Naive thymus-derived CD4-positive, alpha-beta T cell (primary cell): ENCODE data around the gene CRABP2. TPM values are rescaled to one million over a fixed set of nuclear protein-coding genes. Genes with fewer than 3 reads are reported as not detected.

ENCODE experiments used
- ATAC-seq: fragments of 150-1000 bp; cut with Tn5 transposase; 2 replicates; pipeline ENCODE4 v1.10.0; 2021; ENCODE audit warnings: mild to moderate bottlenecking, moderate library complexity
- CTCF ChIA-PET: fragments of 350-600 bp; sonication (Branson Sonifier 250); formaldehyde crosslinking; loops from one replicate; lab custom pipeline; 2021; ENCODE audit warnings: antibody characterized with exemption; lab: Charles Lee
- POLR2A ChIA-PET: fragments of 350-600 bp; sonication (Branson Sonifier 250); formaldehyde crosslinking; loops from one replicate; lab custom pipeline; 2021; ENCODE audit warnings: antibody characterized with exemption, inconsistent platforms; lab: Charles Lee
- DNase-seq, 9 donors: peaks; one replicate each; pipeline versions ENCODE4 v3.0.0 to v3.0.0-alpha.2; 2020 to 2022; ENCODE audit warnings: mixed read lengths in 1 of 9
- H3K27ac ChIP-seq: one replicate; pipeline ENCODE4 v1.7.0; 2013; ENCODE audit warnings: mild to moderate bottlenecking, low read depth, low read length, moderate library complexity
- H3K27me3 ChIP-seq, 2 donors: one replicate each; pipeline ENCODE4 v1.7.0; 2013; ENCODE audit warnings: low read length in 2 of 2, mild to moderate bottlenecking in 2 of 2, moderate library complexity in 2 of 2; ENCODE audit not compliant: control insufficient read depth in 2 of 2, insufficient read depth in 2 of 2
- H3K36me3 ChIP-seq, 3 experiments: 1 replicate in 2 of 3; 2 replicates in 1 of 3; pipeline ENCODE4 v1.7.0; 2013; ENCODE audit warnings: low read length in 3 of 3, mild to moderate bottlenecking in 3 of 3, moderate library complexity in 1 of 3; ENCODE audit not compliant: insufficient read depth in 3 of 3, control insufficient read depth in 2 of 3
- H3K4me1 ChIP-seq, 2 donors: one replicate each; pipeline ENCODE4 v1.7.0; 2013; ENCODE audit warnings: low read length in 2 of 2, mild to moderate bottlenecking in 2 of 2, moderate library complexity in 1 of 2; ENCODE audit not compliant: control insufficient read depth in 2 of 2, insufficient read depth in 2 of 2
- H3K4me3 ChIP-seq: 2 replicates; pipeline ENCODE4 v1.7.0; 2013; ENCODE audit warnings: mild to moderate bottlenecking, low read length
- H3K9me3 ChIP-seq, 3 experiments: 1 replicate in 2 of 3; 2 replicates in 1 of 3; pipeline ENCODE4 v1.7.0; 2013; ENCODE audit warnings: low read length in 3 of 3; ENCODE audit not compliant: control insufficient read depth in 2 of 3
- H3K27ac Mint-ChIP-seq, 9 donors: one replicate each; pipeline ENCODE4 v1.8.0; 2020 to 2022; ENCODE audit warnings: mixed read lengths in 9 of 9, mild to moderate bottlenecking in 8 of 9, moderate library complexity in 5 of 9, inconsistent platforms in 2 of 9
- H3K27me3 Mint-ChIP-seq, 5 donors: one replicate each; pipeline ENCODE4 v1.8.0; 2021 to 2022; ENCODE audit warnings: mixed read lengths in 5 of 5, mild to moderate bottlenecking in 1 of 5
- H3K36me3 Mint-ChIP-seq, 5 donors: one replicate each; pipeline ENCODE4 v1.8.0; 2020 to 2022; ENCODE audit warnings: mixed read lengths in 5 of 5, mild to moderate bottlenecking in 3 of 5, inconsistent platforms in 1 of 5
- H3K4me1 Mint-ChIP-seq, 7 donors: one replicate each; pipeline ENCODE4 v1.8.0; 2020 to 2022; ENCODE audit warnings: mixed read lengths in 7 of 7, mild to moderate bottlenecking in 3 of 7, inconsistent platforms in 1 of 7
- H3K4me3 Mint-ChIP-seq, 10 donors: one replicate each; pipeline ENCODE4 v1.8.0; 2020 to 2022; ENCODE audit warnings: mild to moderate bottlenecking in 10 of 10, mixed read lengths in 10 of 10, moderate library complexity in 6 of 10, inconsistent platforms in 2 of 10
- H3K9me3 Mint-ChIP-seq, 11 donors: one replicate each; pipeline ENCODE4 v1.8.0; 2020 to 2022; ENCODE audit warnings: mixed read lengths in 11 of 11, mild to moderate bottlenecking in 4 of 11, inconsistent platforms in 1 of 11, moderate library complexity in 1 of 11
- intact Hi-C, 2 donors: fragments of 100-400 bp; cut with micrococcal nuclease; formaldehyde crosslinking; loops; one replicate each; pipeline ENCODE4 v1.15.1; 2023
- polyA plus RNA-seq, 2 donors: library from polyadenylated mRNA; unstranded; fragments of 300-500 nt; fragmentation: Illumina TruSeq; gene quantifications; one replicate each; pipeline ENCODE4 v1.2.3, GENCODE V29; 2021
- total RNA-seq, 6 experiments: library from RNA in 5 of 6; stranded (reverse) in 5 of 6; gene quantifications; 1 replicate in 5 of 6; 2 replicates in 1 of 6; pipeline ENCODE4 v1.2.3 and lab custom pipeline; 2021 to 2026

The CRABP2 gene
- total and polyA plus RNA-seq, 7 experiments from 2014 or later: 0.38 to 2.5 (median 1.1) TPM

GRCh38 chr1:156709031-156709430 lies 3.6 kb upstream of the CRABP2 start:
- intact Hi-C loops: loop anchor here in 1 of 2 donors (5.0 kb wide), 1 partner anchor 82 kb away; no protein-coding TSS in a partner anchor
- POLR2A ChIA-PET: no interaction called here
- Mint-ChIP-seq H3K4me3 (no peak overlapping the region), H3K36me3 (no peaks in the 10 kb centered on the region), H3K4me1 (peaks cover 11 to 34% (median 21%) of the 10 kb centered on the region in 7 donors), H3K27me3 (peaks cover 5 to 30% (median 7%) of the 10 kb centered on the region in 5 donors), H3K9me3 (no peaks in the 10 kb centered on the region), H3K27ac (peak overlapping the region in 6 of 9 donors; percentile 1 to 85 (median 36))
- no peak for DNase-seq
- Histone ChIP-seq H3K4me3 (no peak overlapping the region), H3K27me3 (peaks cover 0 to 4% of the 10 kb centered on the region in 2 donors), H3K36me3 (no peaks in the 10 kb centered on the region), H3K4me1 (peaks cover 23 to 27% of the 10 kb centered on the region in 2 donors), H3K27ac (no peak overlapping the region), H3K9me3 (no peaks in the 10 kb centered on the region)
- CTCF ChIA-PET: interaction anchor here (0.8 to 11.9 kb wide), 2 partner anchors 17 to 20 kb away, joined by 3 to 93 read pairs; no protein-coding TSS in a partner anchor
- no peak for ATAC-seq

- POLR2A ChIA-PET: interaction anchor here (0.6 kb wide), 2 partner anchors 67 to 470 kb away, joined by 3 read pairs; no protein-coding TSS in a partner anchor
- Mint-ChIP-seq H3K36me3 (no peaks in the 10 kb centered on the region), H3K27me3 (peaks cover 8 to 38% (median 14%) of the 10 kb centered on the region in 5 donors), H3K27ac (peak overlapping the region in 7 of 9 donors; percentile 12 to 85 (median 39)), H3K9me3 (no peaks in the 10 kb centered on the region), H3K4me3 (peak overlapping the region in 1 of 10 donors; percentile 95), H3K4me1 (peaks cover 11 to 37% (median 21%) of the 10 kb centered on the region in 7 donors)
- peaks cover 3 to 4% of the 10 kb centered on the region in 2 donors for H3K27me3 ChIP-seq
- peaks cover 23 to 27% of the 10 kb centered on the region in 2 donors for H3K4me1 ChIP-seq
- no peak overlapping the region for H3K27ac ChIP-seq
- CTCF ChIA-PET: interaction anchor here (0.8 to 11.9 kb wide), 2 partner anchors 18 to 19 kb away, joined by 3 to 93 read pairs; no protein-coding TSS in a partner anchor
- ATAC-seq (no peak), DNase-seq (no peak)
- no peaks in the 10 kb centered on the region for H3K9me3 ChIP-seq
- intact Hi-C loops: loop anchor here in 1 of 2 donors (5.0 kb wide), 1 partner anchor 81 kb away; no protein-coding TSS in a partner anchor
- no peak overlapping the region for H3K4me3 ChIP-seq
- no peaks in the 10 kb centered on the region for H3K36me3 ChIP-seq
Observed at GRCh38 chr1:156708218-156708661, 2.9 kb upstream of the CRABP2 start.

DNA sequence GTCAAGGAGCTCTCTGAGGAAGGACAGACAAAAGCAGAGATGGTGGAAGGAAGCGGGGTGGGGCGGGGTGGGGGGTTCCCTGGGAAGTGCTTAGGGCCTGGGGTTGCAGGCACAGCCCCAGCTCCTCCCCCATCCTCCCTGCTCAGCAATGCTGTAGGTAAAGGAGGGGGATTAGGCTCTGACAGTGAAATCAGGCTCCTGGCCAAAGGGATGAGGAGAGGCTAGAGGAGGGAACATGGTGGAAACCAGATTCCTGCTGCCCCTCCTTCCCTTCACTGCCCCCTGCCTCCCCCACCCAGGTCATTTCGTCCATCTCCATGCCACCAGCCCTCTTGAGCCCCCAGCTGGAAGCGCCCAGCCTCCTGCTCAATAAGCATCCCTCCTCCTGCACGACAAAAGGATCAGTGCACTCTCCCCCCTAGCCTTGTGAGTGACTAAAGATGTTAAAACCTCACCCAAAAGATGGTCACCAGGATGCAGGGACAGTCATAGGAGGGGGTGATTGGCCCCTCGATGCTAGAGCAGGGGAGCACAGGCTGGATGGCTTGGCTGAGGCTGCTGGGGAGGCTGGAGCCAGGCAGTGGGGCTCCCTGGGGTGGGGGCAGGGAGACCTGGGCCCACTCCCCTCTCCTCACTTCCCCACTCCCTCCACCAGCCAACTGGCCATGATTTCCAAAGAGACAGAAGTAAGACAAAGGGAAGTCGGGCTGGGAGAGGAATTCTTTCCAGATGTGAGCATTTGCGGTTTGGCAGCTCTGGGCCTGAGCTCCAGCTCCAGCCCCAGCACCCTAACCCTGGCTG lies 2.2 kb upstream of the CRABP2 start:
- H3K4me3 ChIP-seq: no peak overlapping the region
- intact Hi-C loops: loop anchor here in 1 of 2 donors (2.0 to 5.0 kb wide), 2 partner anchors 19 to 80 kb away; no protein-coding TSS in a partner anchor
- H3K4me1 Mint-ChIP-seq: peaks cover 11 to 37% (median 21%) of the 10 kb centered on the region in 7 donors
- H3K27ac Mint-ChIP-seq: peak overlapping the region in 8 of 9 donors; percentile 41 to 94 (median 86)
- H3K4me1 ChIP-seq: peaks cover 23 to 27% of the 10 kb centered on the region in 2 donors
- ATAC-seq (no peak), DNase-seq (no peak)
- peak overlapping the region in 9 of 10 donors; percentile 73 to 95 (median 93) for H3K4me3 Mint-ChIP-seq
- ChIA-PET POLR2A (interaction anchor here (0.6 to 2.4 kb wide), 6 partner anchors 18 to 206 kb away, joined by 3 to 13 read pairs (median 5); partner anchors contain the start of gene ISG20L2), CTCF (interaction anchor here (1.0 to 11.9 kb wide), 8 partner anchors 8 to 34 kb away, joined by 3 to 93 read pairs (median 6); partner anchors contain the start of gene MRPL24)
- H3K27me3 Mint-ChIP-seq: peaks cover 8 to 41% (median 18%) of the 10 kb centered on the region in 5 donors
- H3K36me3 Mint-ChIP-seq: no peaks in the 10 kb centered on the region
- no peaks in the 10 kb centered on the region for H3K9me3 ChIP-seq
- H3K9me3 Mint-ChIP-seq: no peaks in the 10 kb centered on the region
- H3K27ac ChIP-seq: no peak overlapping the region
- no peaks in the 10 kb centered on the region for H3K36me3 ChIP-seq
- H3K27me3 ChIP-seq: peaks cover 3 to 4% of the 10 kb centered on the region in 2 donors

DNA sequence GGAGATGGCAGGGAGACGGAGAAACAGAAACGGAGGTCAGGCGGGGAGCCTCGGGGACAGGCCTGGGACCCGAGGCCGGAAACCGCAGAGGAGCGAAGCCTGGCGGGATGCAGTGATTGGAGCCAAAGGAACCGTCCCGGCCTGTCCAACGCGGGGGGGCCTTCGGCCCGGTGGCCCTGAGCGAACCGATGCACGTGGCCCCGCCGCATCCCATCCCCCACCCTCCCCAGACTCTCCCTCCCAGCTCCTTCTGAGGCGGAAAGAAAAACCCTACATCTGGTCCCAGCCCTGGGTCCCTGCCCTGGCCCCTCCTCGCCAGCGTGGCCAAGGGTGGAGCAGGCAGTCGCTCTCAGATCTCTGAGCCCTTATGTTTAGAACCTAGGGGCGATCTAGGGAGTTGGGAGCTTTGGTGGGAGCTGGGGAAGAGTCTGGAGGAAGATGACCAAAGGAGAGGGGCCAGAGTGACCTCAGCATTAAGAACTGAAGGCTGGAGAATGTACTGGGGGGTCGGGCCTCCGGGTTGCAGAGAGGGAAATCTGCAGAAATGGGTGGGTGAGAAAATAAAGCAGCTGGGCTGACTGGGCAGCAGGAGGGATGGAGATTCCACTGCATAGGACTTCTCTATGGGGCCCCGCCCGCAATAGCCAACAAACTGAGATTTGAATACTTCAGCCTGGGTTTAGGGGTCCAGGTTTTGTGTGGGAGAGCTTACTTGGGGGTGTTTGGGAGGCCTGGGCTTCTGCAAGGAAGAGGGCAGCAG lies 1.5 kb upstream of the CRABP2 start:
- Mint-ChIP-seq H3K4me1 (peaks cover 11 to 37% (median 21%) of the 10 kb centered on the region in 7 donors), H3K36me3 (no peaks in the 10 kb centered on the region), H3K27me3 (peaks cover 8 to 41% (median 18%) of the 10 kb centered on the region in 5 donors), H3K9me3 (no peaks in the 10 kb centered on the region), H3K4me3 (peak overlapping the region; percentile 88 to 95 (median 92)), H3K27ac (peak overlapping the region in 8 of 9 donors; percentile 85 to 94 (median 92))
- no peaks in the 10 kb centered on the region for H3K36me3 ChIP-seq
- CTCF ChIA-PET: interaction anchor here (0.5 to 11.9 kb wide), 12 partner anchors 9 to 99 kb away, joined by 3 to 93 read pairs (median 6); partner anchors contain the start of gene MRPL24
- POLR2A ChIA-PET: interaction anchor here (0.6 to 2.4 kb wide), 8 partner anchors 17 to 250 kb away, joined by 3 to 13 read pairs (median 6); partner anchors contain the start of genes ISG20L2, MRPL24 and NAXE
- no peaks in the 10 kb centered on the region for H3K9me3 ChIP-seq
- H3K4me3 ChIP-seq: peak overlapping the region; percentile 81
- H3K27me3 ChIP-seq: peaks cover 3 to 4% of the 10 kb centered on the region in 2 donors
- DNase-seq (peak in 1 of 9 donors; percentile 42), ATAC-seq (peak; percentile 15)
- peak overlapping the region; percentile 71 for H3K27ac ChIP-seq
- intact Hi-C loops: loop anchor here (1.0 to 5.0 kb wide), 7 partner anchors 18 to 81 kb away; partner anchors contain the start of genes HDGF (in 1 of the 2), ISG20L2 (in 1 of the 2) and METTL25B (in 1 of the 2)
- peaks cover 23 to 27% of the 10 kb centered on the region in 2 donors for H3K4me1 ChIP-seq

- H3K36me3 ChIP-seq: no peaks in the 10 kb centered on the region
- H3K27me3 ChIP-seq: peaks cover 3 to 4% of the 10 kb centered on the region in 2 donors
- no peaks in the 10 kb centered on the region for H3K36me3 Mint-ChIP-seq
- H3K4me3 ChIP-seq: peak overlapping the region; percentile 81
- ATAC-seq (peak; percentile 82), DNase-seq (peak; percentile 59 to 79 (median 68))
- H3K27ac Mint-ChIP-seq: peak overlapping the region; percentile 46 to 94 (median 92)
- POLR2A ChIA-PET: interaction anchor here (0.6 to 2.4 kb wide), 8 partner anchors 16 to 249 kb away, joined by 3 to 13 read pairs (median 4); partner anchors contain the start of genes ISG20L2, MRPL24 and NAXE
- intact Hi-C loops: loop anchor here (1.0 to 5.0 kb wide), 7 partner anchors 17 to 80 kb away; partner anchors contain the start of genes HDGF (in 1 of the 2), ISG20L2 (in 1 of the 2) and METTL25B (in 1 of the 2)
- CTCF ChIA-PET: interaction anchor here (0.5 to 11.9 kb wide), 13 partner anchors 10 to 98 kb away, joined by 3 to 93 read pairs (median 5); partner anchors contain the start of gene MRPL24
- peak overlapping the region; percentile 88 to 95 (median 92) for H3K4me3 Mint-ChIP-seq
- H3K9me3 Mint-ChIP-seq: no peaks in the 10 kb centered on the region
- H3K4me1 Mint-ChIP-seq: peaks cover 11 to 37% (median 21%) of the 10 kb centered on the region in 7 donors
- H3K27me3 Mint-ChIP-seq: peaks cover 8 to 44% (median 24%) of the 10 kb centered on the region in 5 donors
- no peaks in the 10 kb centered on the region for H3K9me3 ChIP-seq
- peaks cover 23 to 27% of the 10 kb centered on the region in 2 donors for H3K4me1 ChIP-seq
- peak overlapping the region; percentile 71 for H3K27ac ChIP-seq
Observed at GRCh38 chr1:156705918-156706656, 704 bp upstream of the CRABP2 start.
